HG02852 (cell line): ENCODE results near the gene SPINDOC.
"Not testable (repeated sequence)": the region's sequence is repeated elsewhere in the genome, so short reads cannot be mapped to it uniquely, and the experiment has no call there.

Experiments
- ATAC-seq: cut with Tn5 transposase; IDR thresholded peaks from one replicate; pipeline ENCODE4 v1.9.1; 2021; ENCODE audit warnings: mild to moderate bottlenecking, moderate library complexity; ENCODE audit not compliant: unreplicated experiment

SPINDOC gene

GRCh38 chr11:63813035-63813562 is at the start of gene SPINDOC:
Gene SPINDOC, plus strand, starts transcription at chr11:63813456. Its CDS starts 231 bp downstream, at chr11:63813687.
- ATAC-seq: peak; percentile 80

GRCh38 chr11:63763496-63764339 is 49.5 kb upstream of the SPINDOC start:
- ATAC-seq: no peak

GRCh38 chr11:63764340-63764678 is 48.9 kb upstream of the SPINDOC start:
- ATAC-seq: no peak

- no peak for ATAC-seq
Measured at GRCh38 chr11:63764679-63765647, 48.3 kb upstream of the SPINDOC start.

GRCh38 chr11:63765688-63766241 is 47.5 kb upstream of the SPINDOC start:
- no peak for ATAC-seq

- ATAC-seq: no peak
Measured at GRCh38 chr11:63766531-63767235, 46.6 kb upstream of the SPINDOC start.

- no peak for ATAC-seq
Measured at GRCh38 chr11:63767267-63767564, 46.0 kb upstream of the SPINDOC start.

GRCh38 chr11:63767565-63768236 is 45.6 kb upstream of the SPINDOC start:
- ATAC-seq: no peak

- ATAC-seq: no peak
Measured at GRCh38 chr11:63768237-63769041, 44.8 kb upstream of the SPINDOC start, which contains the start of gene ZFTA. Gene ZFTA, minus strand, starts transcription at chr11:63768775. Its CDS starts 153 bp downstream, at chr11:63768622.

GRCh38 chr11:63769042-63769713 is 44.1 kb upstream of the SPINDOC start:
- no peak for ATAC-seq

GRCh38 chr11:63769714-63770455 is 43.4 kb upstream of the SPINDOC start:
- no peak for ATAC-seq

- ATAC-seq: no peak
Measured at GRCh38 chr11:63770763-63771162, 42.5 kb upstream of the SPINDOC start.

GRCh38 chr11:63771741-63772318 is 41.4 kb upstream of the SPINDOC start:
- ATAC-seq: not testable (repeated sequence)

GRCh38 chr11:63775191-63775590 is 38.1 kb upstream of the SPINDOC start:
- ATAC-seq: no peak

GRCh38 chr11:63779039-63779438 is 34.2 kb upstream of the SPINDOC start:
- ATAC-seq: no peak

GRCh38 chr11:63782749-63783148 is 30.5 kb upstream of the SPINDOC start:
- no peak for ATAC-seq

GRCh38 chr11:63783925-63784592 is 29.2 kb upstream of the SPINDOC start:
- ATAC-seq: no peak
